NCI-H1092 treated with DMSO at 0.1 percent for 48 hours (cell line): Measurements from ENCODE around the gene PEX26.
"Not testable (repeated sequence)": the region's sequence is repeated elsewhere in the genome, so short reads cannot be mapped to it uniquely, and the experiment has no call there.

ENCODE experiments used
- DNase-seq: peaks from one replicate; lab custom pipeline; 2025; lab: John Stamatoyannopoulos, UW

PEX26 gene

GRCh38 chr22:18096823-18097222 is 19.0 kb downstream of the PEX26 start:
- DNase-seq: no peak

GRCh38 chr22:18100781-18101180 is 23.0 kb downstream of the PEX26 start:
- no peak for DNase-seq

GRCh38 chr22:18101536-18101935 is 23.7 kb downstream of the PEX26 start:
- no peak for DNase-seq

GRCh38 chr22:18103527-18104269 is 25.9 kb downstream of the PEX26 start:
- DNase-seq: no peak

GRCh38 chr22:18104566-18104965 is 26.8 kb downstream of the PEX26 start:
- DNase-seq: no peak

GRCh38 chr22:18105981-18106380 is 28.2 kb downstream of the PEX26 start:
- not testable (repeated sequence) for DNase-seq

- DNase-seq: not testable (repeated sequence)
These were observed 29.0 kb downstream of the PEX26 start for GRCh38 chr22:18106550-18107341.

GRCh38 chr22:18108187-18108586 is 30.4 kb downstream of the PEX26 start:
- no peak for DNase-seq

GRCh38 chr22:18109410-18110193 is 31.8 kb downstream of the PEX26 start:
- no peak for DNase-seq

- DNase-seq: peak; percentile 71
These were observed 32.6 kb downstream of the PEX26 start, which contains the start of gene TUBA8 for GRCh38 chr22:18110194-18110953. TSS of gene TUBA8 (plus strand) at chr22:18110809. CDS start at chr22:18110866, 57 bp downstream.

GRCh38 chr22:18110954-18111758 is 33.4 kb downstream of the PEX26 start:
- DNase-seq: no peak

GRCh38 chr22:18111759-18112330 is 34.1 kb downstream of the PEX26 start:
- DNase-seq: no peak

GRCh38 chr22:18112440-18112839 is 34.6 kb downstream of the PEX26 start:
- DNase-seq: no peak

GRCh38 chr22:18113680-18114394 is 36.0 kb downstream of the PEX26 start:
- no peak for DNase-seq

- DNase-seq: no peak
These were observed 36.7 kb downstream of the PEX26 start for GRCh38 chr22:18114495-18114894.

- DNase-seq: no peak
These were observed 37.3 kb downstream of the PEX26 start for GRCh38 chr22:18114976-18115652.

- no peak for DNase-seq
These were observed 38.1 kb downstream of the PEX26 start for GRCh38 chr22:18115906-18116371.

- DNase-seq: no peak
These were observed 38.8 kb downstream of the PEX26 start for GRCh38 chr22:18116634-18117033.

GRCh38 chr22:18118345-18118915 is 40.6 kb downstream of the PEX26 start:
- DNase-seq: no peak
